ENCODE measurements around the gene CHORDC1. TPM values are rescaled to one million over a fixed set of nuclear protein-coding genes. Genes with fewer than 3 reads are reported as not detected.
"Not testable (repeated sequence)": the region's sequence is repeated elsewhere in the genome, so short reads cannot be mapped to it uniquely, and the experiment has no call there.

The CHORDC1 gene
- total and polyA plus RNA-seq, 4 donors = 35.0 to 69.9 (median 57.4) TPM

GRCh38 chr11:90220391-90220790 is 2.5 kb downstream of the CHORDC1 start:
- Histone ChIP-seq H3K27ac (ENCODE audit: low read depth, low read length) (no peak overlapping the region), H3K36me3 (ENCODE audit: control insufficient read depth, insufficient read depth, low read length) (no peaks in the 10 kb centered on the region), H3K4me3 (ENCODE audit: low read depth, low read length) (no peak overlapping the region), H3K4me1 (ENCODE audit: control insufficient read depth, insufficient read depth, low read length) (peaks cover 7% of the 10 kb centered on the region), H3K9me3 (ENCODE audit: control insufficient read depth, insufficient read depth, low read length) (no peaks in the 10 kb centered on the region), H3K27me3 (ENCODE audit: control insufficient read depth, insufficient read depth, low read length) (no peaks in the 10 kb centered on the region)
- no peak for DNase-seq (ENCODE audit: low read depth in 4 of 6, low spot score in 6 of 6)
- WGBS (ENCODE audit: insufficient coverage) = 80% methylated on average over 1 of the region's 1 CpG

GRCh38 chr11:90219438-90219837 is 3.4 kb downstream of the CHORDC1 start:
- Histone ChIP-seq H3K4me3 (ENCODE audit: low read depth, low read length) (no peak overlapping the region), H3K27ac (ENCODE audit: low read depth, low read length) (no peak overlapping the region), H3K9me3 (ENCODE audit: control insufficient read depth, insufficient read depth, low read length) (no peaks in the 10 kb centered on the region), H3K4me1 (ENCODE audit: control insufficient read depth, insufficient read depth, low read length) (peaks cover 7% of the 10 kb centered on the region), H3K36me3 (ENCODE audit: control insufficient read depth, insufficient read depth, low read length) (no peaks in the 10 kb centered on the region), H3K27me3 (ENCODE audit: control insufficient read depth, insufficient read depth, low read length) (no peaks in the 10 kb centered on the region)
- no peak for DNase-seq (ENCODE audit: low read depth in 4 of 6, low spot score in 6 of 6)
- WGBS (ENCODE audit: insufficient coverage) = 95% methylated on average over 3 of the region's 6 CpGs

GRCh38 chr11:90218606-90219005 is 4.2 kb downstream of the CHORDC1 start:
- Histone ChIP-seq H3K27ac (ENCODE audit: low read depth, low read length) (no peak overlapping the region), H3K4me1 (ENCODE audit: control insufficient read depth, insufficient read depth, low read length) (peaks cover 7% of the 10 kb centered on the region), H3K27me3 (ENCODE audit: control insufficient read depth, insufficient read depth, low read length) (no peaks in the 10 kb centered on the region), H3K9me3 (ENCODE audit: control insufficient read depth, insufficient read depth, low read length) (no peaks in the 10 kb centered on the region), H3K36me3 (ENCODE audit: control insufficient read depth, insufficient read depth, low read length) (no peaks in the 10 kb centered on the region), H3K4me3 (ENCODE audit: low read depth, low read length) (no peak overlapping the region)
- whole genome bisulfite sequencing (ENCODE audit: insufficient coverage) = no CpG with 5 or more reads among the region's 2 CpGs
- no peak for DNase-seq (ENCODE audit: low read depth in 4 of 6, low spot score in 6 of 6)

GRCh38 chr11:90216611-90217010 is 6.2 kb downstream of the CHORDC1 start:
- H3K36me3 ChIP-seq (ENCODE audit: control insufficient read depth, insufficient read depth, low read length) = no peaks in the 10 kb centered on the region
- H3K27ac ChIP-seq (ENCODE audit: low read depth, low read length) = no peak overlapping the region
- no peak overlapping the region for H3K4me3 ChIP-seq (ENCODE audit: low read depth, low read length)
- no peaks in the 10 kb centered on the region for H3K9me3 ChIP-seq (ENCODE audit: control insufficient read depth, insufficient read depth, low read length)
- no peaks in the 10 kb centered on the region for H3K27me3 ChIP-seq (ENCODE audit: control insufficient read depth, insufficient read depth, low read length)
- WGBS (ENCODE audit: insufficient coverage) = 42% methylated on average over 2 of the region's 5 CpGs
- no peak for DNase-seq (ENCODE audit: low read depth in 4 of 6, low spot score in 6 of 6)
- H3K4me1 ChIP-seq (ENCODE audit: control insufficient read depth, insufficient read depth, low read length) = peaks cover 7% of the 10 kb centered on the region

GRCh38 chr11:90213322-90213721 is 9.5 kb downstream of the CHORDC1 start:
- Histone ChIP-seq H3K36me3 (ENCODE audit: control insufficient read depth, insufficient read depth, low read length) (no peaks in the 10 kb centered on the region), H3K4me1 (ENCODE audit: control insufficient read depth, insufficient read depth, low read length) (peaks cover 4% of the 10 kb centered on the region), H3K27ac (ENCODE audit: low read depth, low read length) (no peak overlapping the region), H3K4me3 (ENCODE audit: low read depth, low read length) (no peak overlapping the region), H3K27me3 (ENCODE audit: control insufficient read depth, insufficient read depth, low read length) (no peaks in the 10 kb centered on the region), H3K9me3 (ENCODE audit: control insufficient read depth, insufficient read depth, low read length) (no peaks in the 10 kb centered on the region)
- no CpG with 5 or more reads among the region's 3 CpGs for WGBS (ENCODE audit: insufficient coverage)
- no peak for DNase-seq (ENCODE audit: low read depth in 4 of 6, low spot score in 6 of 6)

- H3K4me3 ChIP-seq (ENCODE audit: low read depth, low read length) = no peak overlapping the region
- peaks cover 8% of the 10 kb centered on the region for H3K36me3 ChIP-seq (ENCODE audit: control insufficient read depth, insufficient read depth, low read length)
- H3K27me3 ChIP-seq (ENCODE audit: control insufficient read depth, insufficient read depth, low read length) = no peaks in the 10 kb centered on the region
- WGBS (ENCODE audit: insufficient coverage) = 94% methylated on average over 2 of the region's 2 CpGs
- no peak for DNase-seq (ENCODE audit: low read depth in 4 of 6, low spot score in 6 of 6)
- H3K9me3 ChIP-seq (ENCODE audit: control insufficient read depth, insufficient read depth, low read length) = no peaks in the 10 kb centered on the region
- no peak overlapping the region for H3K27ac ChIP-seq (ENCODE audit: low read depth, low read length)
- no peaks in the 10 kb centered on the region for H3K4me1 ChIP-seq (ENCODE audit: control insufficient read depth, insufficient read depth, low read length)
Observed at GRCh38 chr11:90208857-90209256, 14.0 kb downstream of the CHORDC1 start.

- H3K36me3 ChIP-seq (ENCODE audit: control insufficient read depth, insufficient read depth, low read length) = not testable (repeated sequence)
Observed at GRCh38 chr11:90207992-90208391, 14.9 kb downstream of the CHORDC1 start.

GRCh38 chr11:90204832-90205646 is 17.8 kb downstream of the CHORDC1 start:
- no peaks in the 10 kb centered on the region for H3K27me3 ChIP-seq (ENCODE audit: control insufficient read depth, insufficient read depth, low read length)
- H3K36me3 ChIP-seq (ENCODE audit: control insufficient read depth, insufficient read depth, low read length) = peaks cover 8% of the 10 kb centered on the region
- DNase-seq (ENCODE audit: low read depth in 4 of 6, low spot score in 6 of 6) = peak in 4 of 6 donors; percentile 21 to 83 (median 44)
- no CpG with 5 or more reads among the region's 3 CpGs for WGBS (ENCODE audit: insufficient coverage)
- no peak overlapping the region for H3K4me3 ChIP-seq (ENCODE audit: low read depth, low read length)
- H3K27ac ChIP-seq (ENCODE audit: low read depth, low read length) = no peak overlapping the region
- H3K9me3 ChIP-seq (ENCODE audit: control insufficient read depth, insufficient read depth, low read length) = no peaks in the 10 kb centered on the region
- no peaks in the 10 kb centered on the region for H3K4me1 ChIP-seq (ENCODE audit: control insufficient read depth, insufficient read depth, low read length)

More at GRCh38 chr11:90207992-90208391, 14.9 kb downstream of the CHORDC1 start:
- 96% methylated on average over 4 of the region's 10 CpGs for WGBS (ENCODE audit: insufficient coverage)
- not testable (repeated sequence) for DNase-seq (ENCODE audit: low read depth in 4 of 6, low spot score in 6 of 6); H3K9me3 ChIP-seq (ENCODE audit: control insufficient read depth, insufficient read depth, low read length); H3K27me3 ChIP-seq (ENCODE audit: control insufficient read depth, insufficient read depth, low read length); H3K27ac ChIP-seq (ENCODE audit: low read depth, low read length); H3K4me3 ChIP-seq (ENCODE audit: low read depth, low read length); H3K4me1 ChIP-seq (ENCODE audit: control insufficient read depth, insufficient read depth, low read length)

GRCh38 chr11:90204407-90204806 is 18.4 kb downstream of the CHORDC1 start:
- WGBS (ENCODE audit: insufficient coverage) = 100% methylated on average over 4 of the region's 13 CpGs
- Histone ChIP-seq H3K4me1 (ENCODE audit: control insufficient read depth, insufficient read depth, low read length) (no peaks in the 10 kb centered on the region), H3K9me3 (ENCODE audit: control insufficient read depth, insufficient read depth, low read length) (no peaks in the 10 kb centered on the region), H3K36me3 (ENCODE audit: control insufficient read depth, insufficient read depth, low read length) (peaks cover 8% of the 10 kb centered on the region), H3K4me3 (ENCODE audit: low read depth, low read length) (no peak overlapping the region), H3K27ac (ENCODE audit: low read depth, low read length) (no peak overlapping the region), H3K27me3 (ENCODE audit: control insufficient read depth, insufficient read depth, low read length) (no peaks in the 10 kb centered on the region)
- DNase-seq (ENCODE audit: low read depth in 4 of 6, low spot score in 6 of 6) = no peak

GRCh38 chr11:90202342-90202741 is 20.5 kb downstream of the CHORDC1 start:
- Histone ChIP-seq H3K9me3 (ENCODE audit: control insufficient read depth, insufficient read depth, low read length) (no peaks in the 10 kb centered on the region), H3K27ac (ENCODE audit: low read depth, low read length) (no peak overlapping the region), H3K27me3 (ENCODE audit: control insufficient read depth, insufficient read depth, low read length) (no peaks in the 10 kb centered on the region), H3K36me3 (ENCODE audit: control insufficient read depth, insufficient read depth, low read length) (peaks cover 4% of the 10 kb centered on the region), H3K4me1 (ENCODE audit: control insufficient read depth, insufficient read depth, low read length) (no peaks in the 10 kb centered on the region), H3K4me3 (ENCODE audit: low read depth, low read length) (no peak overlapping the region)
- 83% methylated on average over 1 of the region's 3 CpGs for WGBS (ENCODE audit: insufficient coverage)
- no peak for DNase-seq (ENCODE audit: low read depth in 4 of 6, low spot score in 6 of 6)
